SK-N-MC (cell line): Measurements from ENCODE around the gene CENPN.
A peak's percentile ranks its signal among the peaks of the same experiment; 100 is the strongest.

Experiments used
- DNase-seq: peaks from one replicate; pipeline ENCODE4 v3.0.0-alpha.2; 2011; ENCODE audit warnings: low read depth, low spot score
- H3K27ac ChIP-seq: fragments of 200-600 bp; sonication (generic); 2 replicates; pipeline ENCODE4 v1.5.1; 2016; ENCODE audit warnings: mixed run types
- H3K36me3 ChIP-seq: fragments of 200-600 bp; sonication (generic); 2 replicates; pipeline ENCODE4 v1.6.1; 2017; ENCODE audit warnings: antibody characterized with exemption, low read length, mixed read lengths; ENCODE audit not compliant: insufficient read depth
- H3K4me3 ChIP-seq: fragments of 200-600 bp; sonication (generic); 2 replicates; pipeline ENCODE4 v1.5.1; 2016
- H3K9ac ChIP-seq: fragments of 200-600 bp; sonication (generic); 2 replicates; pipeline ENCODE4 v1.8.0; 2017; ENCODE audit warnings: mixed run types, mixed read lengths; ENCODE audit not compliant: insufficient read length
- H3K9me3 ChIP-seq: fragments of 200-600 bp; sonication (generic); 2 replicates; pipeline ENCODE4 v1.6.1; 2017; ENCODE audit warnings: low read depth, mild to moderate bottlenecking, antibody characterized with exemption, low read length, moderate library complexity, mixed read lengths
- EZH2 ChIP-seq: fragments of 200-600 bp; sonication (generic); IDR thresholded peaks from one replicate; pipeline ENCODE4 v1.6.1; 2017; ENCODE audit warnings: antibody characterized with exemption
- FOXP2 ChIP-seq: optimal IDR thresholded peaks from 2 replicates; pipeline ENCODE3; 2011; ENCODE audit warnings: mild to moderate bottlenecking, moderate library complexity; ENCODE audit not compliant: insufficient read depth; ENCODE audit errors: extremely low read length, control extremely low read depth
- POLR2AphosphoS5 ChIP-seq: IDR thresholded peaks from 2 replicates; pipeline ENCODE4 v1.6.1; 2012; ENCODE audit warnings: mild to moderate bottlenecking, low read depth, low read length, borderline replicate concordance

The CENPN gene

DNA sequence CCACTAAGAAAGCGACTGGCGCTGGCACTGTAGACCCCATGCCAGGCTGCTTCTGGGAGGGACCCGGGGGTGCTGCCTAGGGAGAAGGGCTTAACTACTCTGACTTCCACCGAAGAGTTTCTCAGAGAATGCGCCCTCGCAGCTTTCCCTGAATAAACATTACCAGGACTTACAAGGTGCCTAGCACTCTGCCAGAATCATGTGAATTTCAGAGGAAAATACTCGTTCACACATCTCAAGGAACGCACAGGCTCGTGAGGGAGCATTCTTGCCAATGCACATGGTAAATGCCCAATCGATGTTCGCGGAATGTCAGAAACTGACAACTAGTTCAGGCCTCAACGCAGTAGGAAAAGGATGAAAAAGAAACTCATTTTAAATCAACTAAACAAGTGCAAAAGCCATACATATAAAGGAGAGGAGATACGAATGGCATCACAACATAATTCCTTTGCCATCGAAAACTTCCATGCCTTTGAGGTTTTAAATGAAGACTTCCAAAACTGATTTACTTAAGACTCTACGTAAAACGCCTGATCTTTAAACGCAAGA is 1.3 kb upstream of the CENPN start:
- no peaks in the 10 kb centered on the region for H3K9me3 ChIP-seq
- H3K27ac ChIP-seq, result no peak overlapping the region
- TF ChIP-seq POLR2AphosphoS5 (no peak), FOXP2 (no peak), EZH2 (no peak)

DNA sequence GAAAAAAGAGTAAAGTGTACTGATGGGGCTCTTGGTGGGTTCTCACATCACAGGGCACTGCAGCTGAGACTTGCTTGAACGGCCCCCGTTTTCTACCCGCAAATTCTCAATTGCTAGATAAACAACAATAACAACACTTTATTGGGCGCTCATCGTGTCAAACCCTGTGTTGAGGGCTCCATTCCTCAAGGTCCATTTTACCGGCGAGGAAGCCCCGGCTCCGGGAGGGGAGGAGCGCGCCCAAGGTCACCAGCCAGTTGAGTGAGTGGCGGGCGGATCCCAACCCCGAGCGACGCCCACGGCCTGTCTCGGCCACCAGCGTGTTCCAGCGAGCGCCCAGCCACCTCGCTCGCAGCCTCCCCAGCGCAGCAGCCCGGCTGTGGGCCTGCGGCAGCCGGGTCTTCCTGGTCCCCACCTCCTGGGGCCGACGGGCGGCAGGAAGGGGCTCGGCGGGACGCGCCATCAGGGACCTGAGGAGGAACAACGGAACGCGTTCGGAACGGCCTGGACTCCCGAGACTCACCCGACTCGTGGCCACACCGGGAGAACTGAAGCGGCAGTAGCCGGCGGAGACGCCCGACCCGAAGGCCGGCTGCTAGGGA is 702 bp upstream of the CENPN start:
- Histone ChIP-seq H3K4me3 (peak overlapping the region; percentile 89), H3K27ac (no peak overlapping the region; the same call in 1 of the 2 replicates), H3K36me3 (no peaks in the 10 kb centered on the region), H3K9ac (peak overlapping the region; percentile 91), H3K9me3 (no peaks in the 10 kb centered on the region)
- TF ChIP-seq FOXP2 (no peak), POLR2AphosphoS5 (no peak), EZH2 (no peak)
- no peak for DNase-seq

More for the DNA sequence above, 1.3 kb upstream of the CENPN start:
- peak overlapping the region; percentile 89 for H3K4me3 ChIP-seq
- no peak for DNase-seq
- peak overlapping the region; percentile 91 for H3K9ac ChIP-seq
- no peaks in the 10 kb centered on the region for H3K36me3 ChIP-seq

DNA sequence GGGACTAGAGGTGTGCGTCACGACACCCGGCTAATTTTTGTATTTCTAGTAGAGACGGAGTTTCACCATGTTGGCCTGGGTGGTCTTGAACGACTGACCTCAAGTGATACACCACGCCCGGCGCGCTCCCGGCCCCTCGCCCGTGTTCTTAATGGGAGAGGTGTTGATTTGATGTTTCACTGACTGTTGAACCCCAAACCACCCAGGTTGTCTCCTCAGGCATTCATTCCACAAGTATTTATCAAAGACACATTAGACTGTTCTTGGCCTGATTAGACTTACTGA is 1.4 kb downstream of the CENPN start:
- H3K9ac ChIP-seq, result no peak overlapping the region
- H3K27ac ChIP-seq, result no peak overlapping the region
- no peak overlapping the region for H3K4me3 ChIP-seq
- TF ChIP-seq POLR2AphosphoS5, result no peak
- no peak for TF ChIP-seq FOXP2
- TF ChIP-seq EZH2, result no peak
- DNase-seq, result no peak
- H3K9me3 ChIP-seq, result no peaks in the 10 kb centered on the region
- H3K36me3 ChIP-seq, result peaks cover 2% of the 10 kb centered on the region; the same call in 1 of the 2 replicates

DNA sequence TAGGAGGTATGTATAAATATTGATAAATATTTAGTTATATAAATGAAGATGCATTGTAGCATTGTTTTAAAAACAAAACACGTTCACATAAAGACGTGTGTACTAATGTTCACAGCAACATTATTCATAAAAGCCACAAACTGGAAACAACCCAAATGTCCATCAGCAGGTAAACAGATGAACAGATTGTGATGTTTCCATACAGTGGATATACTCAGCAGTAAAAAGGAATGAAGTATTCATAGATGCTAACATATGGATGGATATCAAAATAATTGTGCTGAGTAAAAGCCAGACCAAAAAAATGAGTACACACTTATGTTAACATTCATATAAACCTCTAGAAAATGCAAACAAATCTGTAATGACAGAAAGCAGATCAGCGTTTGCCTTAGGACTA is 6.0 kb downstream of the CENPN start:
- H3K4me3 ChIP-seq, result no peak overlapping the region
- no peak overlapping the region for H3K27ac ChIP-seq
- no peaks in the 10 kb centered on the region for H3K9me3 ChIP-seq
- no peak for TF ChIP-seq POLR2AphosphoS5
- no peak for TF ChIP-seq FOXP2
- TF ChIP-seq EZH2, result no peak
- H3K9ac ChIP-seq, result no peak overlapping the region
- H3K36me3 ChIP-seq, result peaks cover 21% of the 10 kb centered on the region; the same call in 1 of the 2 replicates
- no peak for DNase-seq

DNA sequence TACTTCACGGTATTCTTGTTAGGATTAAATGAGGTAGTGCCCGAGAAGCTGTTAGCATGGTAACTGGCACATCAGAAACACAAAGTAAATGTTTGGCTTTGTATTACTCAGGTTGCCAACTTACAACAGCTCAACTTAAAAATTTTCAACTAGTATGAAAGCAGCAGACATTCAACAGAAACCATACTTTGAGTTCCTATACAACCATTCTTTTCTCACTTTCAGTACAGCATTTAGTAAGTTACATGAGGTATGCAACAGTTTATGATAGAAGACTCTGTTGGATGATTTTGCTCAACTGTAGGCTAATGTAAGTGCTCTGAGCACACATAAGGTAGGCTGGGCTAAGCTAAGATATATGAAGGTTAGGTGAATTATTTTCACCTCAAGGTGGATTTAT is 7.7 kb downstream of the CENPN start:
- Histone ChIP-seq H3K36me3 (peaks cover 30% of the 10 kb centered on the region; the same call in 1 of the 2 replicates), H3K9ac (no peak overlapping the region), H3K27ac (no peak overlapping the region), H3K9me3 (no peaks in the 10 kb centered on the region), H3K4me3 (no peak overlapping the region)
- no peak for DNase-seq
- no peak for TF ChIP-seq EZH2
- no peak for TF ChIP-seq FOXP2
- no peak for TF ChIP-seq POLR2AphosphoS5

DNA sequence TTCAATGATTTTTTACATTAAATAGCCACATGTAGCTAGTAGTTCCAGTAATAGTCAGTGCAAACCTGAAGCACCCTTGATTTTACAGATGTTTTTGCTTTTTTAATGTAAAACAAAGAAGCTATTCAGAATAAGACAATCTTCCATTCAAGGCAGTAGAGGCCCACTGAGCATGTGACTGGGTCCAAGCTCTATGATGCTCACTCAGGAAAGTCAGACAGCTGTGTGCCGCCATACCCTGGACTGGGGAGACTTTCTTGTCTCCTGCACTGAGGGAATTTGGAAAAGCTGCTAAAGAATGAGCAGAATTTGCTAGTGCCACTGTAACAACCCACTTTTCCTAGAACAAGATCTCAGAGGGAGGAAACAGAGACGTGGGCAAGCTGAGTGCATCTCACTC is 11.5 kb downstream of the CENPN start:
- TF ChIP-seq FOXP2, result no peak
- TF ChIP-seq EZH2, result no peak
- TF ChIP-seq POLR2AphosphoS5, result no peak
- no peak overlapping the region for H3K9ac ChIP-seq
- DNase-seq, result no peak
- no peak overlapping the region for H3K27ac ChIP-seq
- H3K9me3 ChIP-seq, result no peaks in the 10 kb centered on the region
- peaks cover 39% of the 10 kb centered on the region for H3K36me3 ChIP-seq
- no peak overlapping the region for H3K4me3 ChIP-seq

DNA sequence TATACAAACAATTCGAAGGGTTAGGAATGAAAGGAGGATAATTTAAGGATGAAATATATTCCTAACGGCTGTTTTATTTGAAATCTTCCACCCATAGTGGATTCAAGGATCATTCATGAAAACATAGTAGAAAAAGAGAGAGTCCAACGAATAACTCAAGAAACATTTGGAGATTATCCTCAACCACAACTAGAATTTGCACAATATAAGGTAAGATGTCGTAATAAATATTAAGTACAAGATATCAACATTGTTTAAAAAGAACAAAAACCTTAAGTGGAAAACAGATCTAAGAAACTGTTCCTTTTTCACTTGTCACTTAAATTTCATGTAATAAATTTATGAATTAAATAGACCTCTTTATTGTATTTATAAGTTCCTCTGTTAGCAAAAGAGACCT is 19.4 kb downstream of the CENPN start:
- TF ChIP-seq FOXP2 (no peak), EZH2 (no peak), POLR2AphosphoS5 (no peak)
- H3K9ac ChIP-seq, result no peak overlapping the region
- H3K4me3 ChIP-seq, result no peak overlapping the region
- no peak overlapping the region for H3K27ac ChIP-seq
- DNase-seq, result no peak
- peaks cover 15% of the 10 kb centered on the region for H3K36me3 ChIP-seq
- H3K9me3 ChIP-seq, result no peaks in the 10 kb centered on the region

DNA sequence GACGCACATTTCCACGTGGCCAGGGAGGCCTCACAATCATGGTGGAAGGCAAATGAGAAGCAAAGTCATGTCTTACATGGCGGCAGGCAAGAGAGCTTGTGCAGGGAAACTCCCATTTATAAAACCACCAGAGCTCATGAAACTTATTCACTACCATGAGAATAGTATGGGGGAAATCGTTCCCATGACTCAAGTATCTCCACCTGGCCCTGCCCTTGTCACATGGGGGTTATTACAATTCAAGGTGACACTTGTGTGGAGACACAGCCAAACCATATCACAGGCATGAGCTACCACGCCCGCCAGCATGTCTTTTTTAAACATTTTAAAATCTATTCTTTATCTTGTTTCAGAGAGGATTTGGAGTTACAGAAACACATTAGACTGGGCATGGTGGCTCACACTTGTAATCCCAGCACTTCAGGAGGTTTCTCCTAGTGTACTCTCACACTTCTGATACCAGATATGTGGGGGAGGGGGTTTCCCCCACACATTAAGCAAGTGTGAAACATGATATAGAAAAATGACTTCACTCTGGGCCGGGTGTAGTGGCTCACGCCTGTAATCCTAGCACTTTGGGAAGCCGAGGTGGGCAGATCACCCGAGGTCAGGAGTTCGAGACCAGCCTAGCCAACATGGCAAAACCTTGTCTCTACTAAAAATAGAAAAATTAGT is 23.1 kb downstream of the CENPN start:
- no peak overlapping the region for H3K9ac ChIP-seq
- peaks cover 3% of the 10 kb centered on the region; the same call in 1 of the 2 replicates for H3K36me3 ChIP-seq
- H3K9me3 ChIP-seq, result no peaks in the 10 kb centered on the region
- TF ChIP-seq POLR2AphosphoS5, result no peak
- no peak for TF ChIP-seq EZH2
- no peak for TF ChIP-seq FOXP2
- DNase-seq, result no peak
- H3K4me3 ChIP-seq, result no peak overlapping the region
- H3K27ac ChIP-seq, result no peak overlapping the region

DNA sequence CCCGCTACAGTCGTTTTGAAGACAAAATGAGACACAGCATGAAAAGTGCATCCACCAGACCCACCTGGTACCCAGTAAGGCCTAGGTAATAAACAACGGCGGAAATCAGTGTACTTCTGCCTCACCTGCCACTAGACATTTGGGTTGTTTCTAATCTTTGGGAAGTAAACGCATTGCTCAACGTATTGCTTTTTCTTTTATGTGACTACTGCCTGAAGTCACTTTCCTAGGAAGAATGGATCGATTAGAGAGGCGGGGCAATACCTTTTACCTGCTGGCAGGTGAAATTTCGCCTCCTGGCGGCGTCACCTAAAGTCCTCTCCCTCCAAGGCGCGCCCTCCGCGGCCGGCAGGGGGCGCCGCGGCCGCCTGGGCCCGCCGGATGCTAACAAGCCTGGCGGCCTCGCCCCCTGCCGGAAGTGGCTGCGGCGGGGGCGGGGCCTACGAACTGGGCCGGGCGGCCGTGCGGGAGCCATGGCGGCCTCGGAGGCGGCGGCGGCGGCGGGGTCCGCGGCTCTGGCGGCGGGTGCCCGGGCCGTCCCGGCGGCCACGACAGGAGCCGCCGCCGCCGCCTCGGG is 28.5 kb downstream of the CENPN start, which contains the start of gene ATMIN:
ATMIN (plus strand) TSS at position 445 of the 577 bp plus-strand sequence; CDS start at position 474, 29 bp downstream.
- TF ChIP-seq EZH2 (no peak), FOXP2 (no peak), POLR2AphosphoS5 (no peak)
- Histone ChIP-seq H3K9ac (peak within 1 kb of the TSS; percentile 65), H3K36me3 (no peaks in the 10 kb centered on the region), H3K27ac (no peak within 1 kb of the TSS), H3K4me3 (peak within 1 kb of the TSS; percentile 76), H3K9me3 (no peaks in the 10 kb centered on the region)
- DNase-seq, result no peak
